Dermis blood vessel endothelial cell (primary cell): ENCODE results near the gene CHCHD10. TPM values are rescaled to one million over a fixed set of nuclear protein-coding genes. Genes with fewer than 3 reads are reported as not detected.
A peak's percentile ranks its signal among the peaks of the same experiment; 100 is the strongest.

Experiments used
- DNase-seq: peaks from one replicate; pipeline ENCODE4 v3.0.0; 2010
- total RNA-seq: library from RNA; depleted of rRNA; stranded (reverse); fragments of >200 nt; gene quantifications from 2 replicates; pipeline ENCODE4 v1.2.3, GENCODE V29; 2014

CHCHD10 gene
- total RNA-seq, 1 donor from 2014 or later: 2.6 TPM

DNA sequence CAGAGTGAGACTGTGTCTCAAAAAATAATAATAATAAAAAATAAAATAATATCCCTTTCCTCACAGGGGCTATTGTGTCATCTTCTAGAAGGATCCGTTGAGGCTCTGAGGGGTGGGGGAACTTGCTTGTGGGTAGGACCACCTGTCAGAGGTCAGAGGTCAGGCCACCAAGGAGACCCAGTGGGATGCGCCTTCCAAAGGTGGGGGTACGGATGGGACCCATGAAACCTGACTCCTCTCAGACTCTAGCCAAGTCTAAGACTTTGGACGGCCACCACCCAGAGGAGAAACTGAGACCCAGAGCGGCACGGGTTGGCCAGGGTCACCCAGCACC lies 4.5 kb upstream of the CHCHD10 start:
- DNase-seq: no peak

DNA sequence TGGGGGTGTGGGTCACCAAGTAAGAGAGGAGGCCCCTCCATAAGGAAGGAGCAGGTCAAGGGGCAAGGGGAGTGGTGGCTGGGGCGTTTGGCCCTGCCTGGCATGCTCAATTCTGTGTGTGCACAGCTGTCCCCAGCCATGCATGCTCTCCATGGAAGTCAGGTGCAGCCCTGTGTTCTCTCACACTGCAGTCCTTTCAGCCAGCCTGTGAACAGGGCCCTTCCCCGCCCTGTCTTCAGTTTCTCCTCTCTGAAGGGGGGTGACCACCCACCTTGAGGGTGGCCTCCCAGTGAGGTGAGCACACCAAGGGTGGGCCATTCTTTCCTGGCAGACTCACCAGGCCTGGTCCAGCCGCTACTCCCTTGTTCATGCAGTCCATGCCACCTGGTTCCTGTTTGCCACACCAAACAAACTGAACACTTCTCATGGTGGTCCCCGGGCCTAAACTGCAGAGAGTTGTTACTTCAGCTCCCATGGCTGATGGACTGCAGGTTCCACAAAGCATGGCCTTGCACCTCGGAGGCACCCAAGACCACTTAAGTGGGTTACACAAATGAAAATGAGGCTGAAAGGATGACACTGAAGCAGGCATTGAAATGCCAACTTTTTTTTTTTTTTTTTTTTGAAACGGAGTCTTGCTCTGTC lies 1.7 kb upstream of the CHCHD10 start:
- no peak for DNase-seq

DNA sequence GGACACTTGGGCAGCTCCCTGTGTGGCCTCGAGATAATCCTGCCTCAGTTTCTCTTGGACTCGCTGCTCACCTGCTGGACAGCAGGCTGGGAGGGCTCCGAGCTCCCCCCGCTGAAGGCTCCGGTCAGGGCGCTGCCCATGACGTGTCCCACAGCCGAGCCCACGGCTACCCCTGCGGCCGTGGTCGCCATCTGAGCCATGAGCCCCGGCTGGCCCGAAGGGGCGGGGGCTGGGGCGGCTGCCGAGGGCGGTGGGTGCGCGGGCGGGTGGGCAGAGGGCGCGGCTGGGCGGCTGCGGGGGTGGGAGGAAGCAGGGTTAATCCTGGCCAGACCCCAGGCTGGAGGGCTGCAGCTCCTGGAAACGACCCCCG lies 484 bp downstream of the CHCHD10 start:
- DNase-seq: no peak

DNA sequence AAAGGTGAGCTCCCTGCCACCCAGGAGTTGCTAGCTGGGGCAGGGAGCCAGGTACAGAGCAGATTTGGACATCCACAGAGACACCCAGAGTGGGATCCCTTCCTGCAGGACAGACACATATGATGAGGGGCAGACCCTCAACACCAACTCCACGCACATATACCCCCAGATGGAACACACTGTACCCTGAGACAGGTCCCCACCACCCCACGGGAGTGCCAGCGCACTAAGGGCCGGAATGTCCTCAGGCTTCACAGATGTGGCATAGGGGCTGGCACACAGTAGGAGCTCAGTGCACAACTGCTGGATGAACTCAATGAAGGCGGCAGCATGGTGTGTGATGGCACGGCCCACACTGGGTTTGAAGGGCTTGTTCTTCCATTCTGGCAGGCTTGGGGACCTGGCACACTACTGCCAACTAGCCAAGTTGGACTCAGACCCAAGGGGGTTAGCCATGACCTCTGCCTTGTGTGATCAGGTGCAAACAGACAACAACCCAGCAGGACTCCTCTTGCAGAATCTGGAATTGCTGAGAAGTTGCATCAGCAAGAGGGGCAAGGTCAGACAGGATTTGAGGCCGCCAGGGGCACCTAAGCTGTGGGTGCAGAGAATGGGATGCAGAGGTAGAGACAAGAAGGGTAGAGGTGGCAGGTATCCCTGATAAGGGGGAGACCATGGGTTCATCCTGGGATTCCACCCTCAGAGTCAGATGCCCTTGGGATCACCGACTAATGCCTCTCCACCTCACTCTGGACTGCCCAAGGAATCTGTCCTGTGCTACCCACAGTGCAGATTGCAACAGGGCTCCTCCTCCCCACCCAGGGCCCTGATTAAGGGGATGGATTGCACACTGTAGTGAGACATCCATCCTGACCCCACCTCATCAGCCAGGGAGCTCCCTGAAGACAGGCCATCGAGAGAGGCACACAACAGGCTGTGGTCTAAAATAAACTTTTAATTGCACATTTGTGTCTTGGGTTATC lies 2.6 kb downstream of the CHCHD10 start:
- DNase-seq: no peak

DNA sequence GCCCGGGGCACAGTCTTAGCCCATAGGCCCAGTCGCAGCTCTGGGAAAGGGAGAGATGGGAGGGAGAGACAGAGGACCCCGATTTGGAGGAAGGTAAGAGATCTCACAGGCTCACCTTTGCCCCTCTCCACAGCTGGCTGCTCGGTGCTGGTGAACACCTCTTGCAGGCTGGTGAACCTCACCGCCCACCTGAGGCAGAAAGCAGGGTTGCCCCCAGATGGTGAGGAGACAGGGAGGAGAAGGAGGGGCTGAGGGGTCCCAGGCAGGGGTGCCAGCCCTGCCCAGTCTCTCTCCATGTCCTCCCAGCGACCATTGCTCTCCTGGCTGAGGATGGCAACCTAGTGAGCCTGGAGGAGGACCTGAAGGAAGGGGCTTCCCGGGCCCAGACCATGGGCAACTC lies 3.8 kb downstream of the CHCHD10 start:
- DNase-seq: no peak

DNA sequence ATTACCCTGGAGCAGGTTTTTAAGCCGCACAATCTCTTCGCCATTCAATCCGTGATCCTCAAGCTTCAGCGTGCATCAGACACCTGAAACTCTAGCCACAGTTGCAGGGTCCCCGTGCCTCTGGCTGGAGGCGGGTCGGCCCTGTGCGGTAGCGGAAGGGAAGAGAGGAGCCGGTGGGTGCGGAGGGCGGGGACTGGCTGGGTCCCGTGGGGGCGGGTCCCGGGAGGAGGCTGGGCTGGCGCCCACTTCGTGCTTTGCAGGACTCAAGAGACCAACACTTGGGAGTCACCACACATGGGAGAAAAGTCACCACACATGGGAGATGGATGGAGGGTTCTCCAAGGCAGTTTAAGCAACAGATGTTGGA lies 4.2 kb downstream of the CHCHD10 start:
- no peak for DNase-seq

DNA sequence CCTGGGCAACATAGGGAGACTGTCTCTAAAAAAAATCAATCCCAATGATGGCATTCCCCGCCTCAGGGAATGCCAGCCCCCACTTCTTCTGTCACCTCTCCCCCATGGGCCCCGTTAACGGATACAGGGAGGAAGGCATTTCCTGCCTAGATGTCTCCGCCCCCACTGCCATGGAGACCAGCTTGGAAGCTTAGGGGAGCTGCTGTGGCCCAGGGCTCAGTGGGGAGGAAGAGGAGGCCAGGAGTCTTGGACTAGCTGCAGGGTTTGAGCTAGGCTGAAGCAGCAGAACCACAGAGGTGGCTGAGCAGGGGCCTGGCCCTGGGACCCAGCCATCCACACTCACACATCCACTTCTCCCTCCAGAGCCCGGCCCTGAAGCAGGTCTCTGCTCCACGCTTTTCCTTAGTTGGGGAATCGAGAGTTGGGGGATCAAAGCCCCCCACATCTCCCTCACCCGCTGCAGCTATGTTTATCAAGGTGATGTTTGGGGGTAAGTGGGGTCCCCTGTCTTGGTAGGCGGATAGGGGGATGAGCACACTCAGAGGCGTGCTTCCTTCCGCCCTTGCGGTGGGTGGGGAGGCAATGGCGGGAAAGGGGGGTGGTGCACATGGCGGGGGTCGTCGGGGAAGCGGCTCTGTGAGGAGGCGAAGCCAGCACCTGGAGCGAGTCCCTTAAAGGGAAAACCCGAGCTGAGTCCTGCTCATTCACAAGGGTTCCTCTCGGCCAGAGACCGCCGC lies 4.8 kb downstream of the CHCHD10 start, which contains the start of gene C22orf15:
TSS of gene C22orf15 (plus strand) at position 149 of the 737 bp plus-strand sequence. CDS start at position 466, 317 bp downstream.
- peak; percentile 51 for DNase-seq

DNA sequence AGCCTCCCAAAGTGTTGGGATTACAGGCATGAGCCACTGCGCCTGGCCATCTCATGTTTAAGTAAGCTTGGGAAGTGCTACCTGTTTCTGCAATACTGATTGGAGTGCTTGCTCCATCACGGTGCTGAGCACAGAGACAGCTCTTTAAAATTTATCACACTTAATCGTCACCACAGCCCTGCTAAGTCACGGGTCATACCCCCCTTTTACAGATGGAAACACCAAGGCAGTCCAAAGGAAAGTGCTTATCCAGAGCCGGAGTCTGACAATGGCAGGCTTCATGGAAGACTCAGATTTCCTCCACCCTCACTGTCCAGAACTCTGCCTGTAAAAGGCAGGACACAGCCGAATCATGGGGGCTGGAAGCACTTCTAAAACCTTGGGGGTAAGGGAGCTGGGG lies 7.7 kb downstream of the CHCHD10 start:
- no peak for DNase-seq

DNA sequence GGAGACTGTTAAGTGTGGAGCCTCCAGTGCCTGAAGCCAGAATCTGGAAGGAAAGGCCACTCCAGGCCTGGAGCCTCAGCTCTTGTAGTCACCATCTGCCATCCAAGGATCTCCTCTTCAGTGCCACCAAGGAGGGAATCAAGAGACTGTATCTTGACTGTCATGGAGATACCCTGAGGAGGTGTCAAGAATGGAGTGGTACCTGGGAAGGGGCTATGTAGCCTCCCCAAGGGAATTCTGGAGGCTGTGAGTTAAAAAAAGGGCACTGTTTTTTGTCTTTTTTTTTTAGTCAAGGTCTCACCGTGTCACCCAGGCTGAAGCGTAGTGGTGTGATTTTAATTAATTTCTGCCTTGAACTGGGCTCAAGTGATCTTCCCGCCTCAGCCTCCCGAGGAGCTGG lies 8.2 kb downstream of the CHCHD10 start:
- DNase-seq: no peak

DNA sequence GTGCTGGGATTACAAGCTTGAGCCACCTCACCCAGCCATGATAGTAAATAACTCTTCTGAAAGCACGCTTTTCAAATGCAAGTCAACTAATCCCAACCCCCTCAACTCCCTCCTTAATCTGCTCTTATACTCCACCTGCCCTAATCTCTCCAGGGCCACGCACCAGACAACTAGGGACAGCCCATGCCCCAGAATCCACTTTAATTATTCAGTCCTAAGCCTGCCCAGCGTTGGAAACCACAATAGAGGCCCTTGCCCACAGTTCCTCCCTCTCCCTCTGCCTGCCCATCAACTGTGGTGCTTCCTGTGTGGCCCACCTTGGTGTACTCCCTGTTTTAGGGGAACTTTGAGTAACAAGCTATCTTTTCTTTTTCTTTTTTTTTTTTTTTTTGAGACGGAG lies 10.9 kb downstream of the CHCHD10 start:
- DNase-seq: no peak

DNA sequence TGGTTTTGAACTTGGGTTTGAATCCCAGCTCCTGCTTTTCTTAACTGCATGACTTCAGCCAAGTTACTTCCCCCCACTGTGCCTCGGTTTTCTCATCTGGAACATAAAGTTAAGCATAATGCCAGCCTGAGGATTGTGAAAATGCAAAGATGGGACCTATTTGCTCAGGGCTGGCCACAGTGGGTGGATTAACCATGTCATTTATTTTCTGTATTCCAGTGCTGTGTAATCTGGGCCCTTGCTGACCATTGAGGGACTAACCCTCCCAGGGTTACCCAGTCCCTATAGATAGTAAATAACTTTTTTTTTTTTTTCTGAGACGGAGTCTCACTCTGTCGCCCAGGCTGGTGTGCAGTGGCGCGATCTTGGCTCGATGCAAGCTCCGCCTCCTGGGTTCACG lies 12.1 kb downstream of the CHCHD10 start:
- no peak for DNase-seq

DNA sequence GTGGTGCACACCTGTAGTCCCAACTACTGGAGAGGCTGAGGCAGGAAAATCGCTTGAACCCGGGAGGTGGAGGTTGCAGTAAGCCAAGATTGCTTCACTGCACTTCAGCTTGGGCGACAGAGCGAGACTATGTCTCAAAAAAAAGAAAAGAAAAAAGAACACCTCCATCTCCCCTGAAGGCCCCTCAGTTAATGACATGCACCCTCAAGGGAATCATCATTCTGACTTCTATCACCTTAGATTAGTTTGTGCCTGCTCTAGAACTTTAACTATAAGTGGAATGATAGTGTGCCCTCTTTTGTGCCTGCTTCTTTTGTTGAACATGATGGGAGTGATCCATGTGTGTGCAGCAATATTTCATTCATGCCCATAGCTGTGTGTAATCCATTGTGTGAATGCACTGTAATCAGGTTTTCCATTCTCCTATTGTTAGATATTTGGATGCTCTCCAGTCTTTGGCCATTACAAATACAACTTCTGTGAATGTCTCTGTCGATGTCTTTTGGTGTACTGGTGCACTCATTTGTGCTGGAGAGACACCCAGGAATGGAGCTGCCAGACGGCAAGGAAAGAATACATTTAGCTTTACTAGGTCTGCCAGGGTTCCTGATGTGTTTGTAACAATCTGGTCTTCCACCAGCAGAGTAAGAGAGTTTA lies 12.7 kb downstream of the CHCHD10 start:
- DNase-seq: peak; percentile 78

DNA sequence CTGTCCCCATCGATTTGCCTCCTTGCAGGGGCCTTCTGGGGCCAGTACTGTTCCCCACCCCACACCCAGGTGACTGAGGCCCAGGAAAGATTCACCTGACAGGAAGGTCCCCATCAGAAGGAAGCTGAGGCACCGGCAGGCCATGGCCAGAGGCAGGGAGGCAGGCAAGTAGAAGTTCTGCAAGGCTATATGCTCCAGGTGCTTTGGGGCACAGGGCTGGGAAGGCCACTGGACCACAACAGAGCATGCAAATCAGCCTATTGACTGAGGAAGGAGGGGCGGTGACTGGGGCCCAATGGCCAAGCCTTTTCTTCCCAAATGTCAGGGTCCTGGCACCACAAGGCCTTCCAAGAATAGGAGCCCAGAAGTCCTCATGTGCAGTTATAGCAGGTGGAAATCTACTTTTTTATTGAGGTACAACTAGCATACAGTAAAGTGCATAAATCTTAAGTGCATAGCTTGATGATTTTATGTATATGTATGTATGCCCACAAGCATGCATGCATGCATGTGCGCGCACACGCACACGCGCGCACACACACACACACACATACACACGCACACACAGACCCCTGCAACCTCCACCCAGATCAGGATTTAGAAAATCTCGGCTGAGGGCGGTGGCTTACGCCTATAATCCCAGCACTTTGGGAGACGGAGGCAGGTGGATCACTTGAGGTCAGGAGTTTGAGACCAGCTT lies 13.4 kb downstream of the CHCHD10 start, which contains the start of gene VPREB3:
TSS of gene VPREB3 (minus strand) at position 206 of the 700 bp plus-strand sequence. CDS start at position 144, 62 bp downstream.
- DNase-seq: no peak

DNA sequence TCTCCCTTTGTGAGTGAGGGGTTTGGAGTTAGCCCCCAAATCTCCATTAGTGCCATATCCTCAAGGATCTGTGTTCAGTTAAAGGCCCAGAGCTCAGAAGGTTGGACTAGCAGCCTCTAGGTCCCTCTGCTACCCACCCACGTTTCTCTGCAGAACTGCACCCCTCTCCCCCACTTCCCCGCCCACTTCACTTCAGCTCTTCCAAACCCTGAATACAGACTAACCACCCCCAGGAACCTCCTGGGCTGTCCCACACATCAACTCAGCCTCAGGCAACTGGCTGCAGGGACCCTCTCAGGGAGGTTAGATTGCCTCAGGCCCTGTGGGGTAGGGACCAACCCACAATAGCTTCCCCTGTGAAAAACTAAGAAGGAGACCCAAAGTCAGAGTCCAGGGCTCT lies 14.4 kb downstream of the CHCHD10 start:
- no peak for DNase-seq

DNA sequence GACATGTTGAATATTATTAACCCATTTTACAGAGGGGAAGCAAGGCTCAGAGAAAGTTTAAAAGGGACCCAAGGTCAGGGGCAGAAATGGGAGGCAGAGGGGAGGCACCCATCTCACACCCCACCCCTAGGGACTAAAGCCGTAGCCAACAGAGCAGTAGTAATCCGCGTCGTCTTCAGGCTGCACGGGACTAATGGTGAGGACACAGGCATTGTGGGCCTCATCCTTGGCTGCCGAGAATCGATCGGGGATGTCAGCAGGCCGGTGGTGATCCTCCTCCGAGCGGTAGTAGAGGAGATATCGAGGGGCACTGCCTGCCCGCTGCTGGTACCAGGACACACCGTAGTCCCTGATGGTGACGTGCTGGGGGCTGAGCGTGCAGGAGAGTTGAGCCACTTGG lies 15.0 kb downstream of the CHCHD10 start:
- no peak for DNase-seq

DNA sequence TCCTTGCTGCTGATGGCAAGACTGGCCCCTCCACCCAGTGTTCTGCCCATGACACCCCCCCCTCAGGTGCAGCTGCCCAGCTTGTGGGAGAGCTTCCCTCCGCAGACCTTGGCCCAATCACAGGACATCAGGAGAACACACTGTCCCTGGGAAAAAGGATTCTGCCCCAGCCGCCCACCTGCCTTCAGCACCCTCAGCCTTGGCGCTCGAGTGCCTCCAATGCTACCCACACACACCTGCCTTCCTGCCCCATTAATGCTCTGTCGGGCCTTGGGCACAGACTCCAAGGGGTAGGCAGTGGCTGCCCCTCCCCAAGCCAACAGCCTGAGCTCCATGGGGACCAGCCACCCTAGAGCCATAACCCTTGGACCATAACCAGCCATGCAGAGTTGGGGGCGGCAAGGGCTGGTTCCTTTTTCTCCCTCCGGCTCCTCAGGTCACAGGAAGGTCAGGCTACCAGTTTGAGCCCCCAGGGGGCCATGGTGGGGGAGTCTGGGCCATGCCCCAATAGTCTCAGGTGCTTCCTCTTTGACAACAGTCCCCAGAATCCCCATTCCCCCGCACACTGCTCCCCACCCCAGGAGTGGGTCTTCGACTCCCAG lies 15.6 kb downstream of the CHCHD10 start:
- DNase-seq: no peak

DNA sequence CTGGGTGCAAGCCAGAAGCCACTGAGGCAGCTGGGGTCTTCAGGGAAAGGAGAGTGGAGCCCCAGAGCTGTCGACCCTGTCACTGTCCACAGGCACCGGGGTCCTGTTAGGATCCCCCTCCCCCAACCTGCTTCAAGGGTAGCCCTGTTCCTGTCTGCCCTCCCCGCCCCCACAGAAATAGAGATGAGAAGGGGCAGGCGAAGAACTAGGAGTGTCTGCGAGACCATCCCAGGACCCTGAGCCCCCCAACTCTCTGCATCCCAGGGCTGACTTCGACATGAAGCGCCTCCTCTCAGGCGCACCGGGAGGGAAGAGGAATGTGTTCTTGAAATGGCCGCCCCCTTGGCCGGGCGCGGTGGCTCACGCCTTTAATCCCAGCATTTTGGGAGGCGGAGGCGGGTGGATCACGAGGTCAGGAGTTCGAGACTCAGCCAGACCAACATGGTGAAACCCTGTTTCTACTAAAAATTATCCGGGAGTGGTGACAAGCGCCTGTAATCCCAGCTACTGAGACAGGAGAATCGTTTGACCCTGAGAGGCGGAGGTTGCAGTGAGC lies 16.3 kb downstream of the CHCHD10 start:
- DNase-seq: no peak

DNA sequence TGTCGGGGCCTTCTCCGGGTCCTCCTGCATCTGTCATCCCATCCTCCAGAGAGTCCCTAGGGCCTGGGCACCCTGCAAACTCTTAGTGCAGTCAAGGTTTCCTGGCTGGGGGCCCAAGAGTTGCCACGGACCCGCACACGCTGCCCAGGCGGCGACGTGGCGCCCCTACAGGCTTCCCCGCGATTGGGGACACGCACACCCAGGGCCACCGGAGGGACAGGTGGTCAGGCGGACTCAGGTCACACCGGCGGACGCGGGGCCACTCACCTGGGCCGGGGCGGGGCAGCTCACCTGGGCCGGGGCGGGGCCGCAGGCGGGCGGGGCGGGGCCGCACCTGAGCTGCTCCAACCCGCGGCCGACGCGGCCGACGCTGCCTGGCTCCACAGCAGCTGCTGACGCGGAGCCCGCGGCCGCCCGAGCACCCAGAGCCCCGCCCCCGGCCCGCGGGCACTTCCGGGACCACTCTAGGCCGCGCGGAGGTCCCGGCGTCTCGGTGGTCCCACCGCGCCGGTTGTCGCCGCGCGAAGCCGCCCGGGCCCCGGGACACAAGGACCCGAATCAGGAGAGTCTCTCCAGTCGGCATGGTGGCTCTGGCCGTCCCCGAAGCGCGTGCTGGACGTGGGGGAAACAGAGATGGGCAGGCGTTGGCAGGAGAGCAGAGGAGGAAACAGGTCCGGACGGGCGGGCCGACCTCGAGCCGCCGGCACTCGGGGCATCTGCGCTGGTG lies 16.9 kb downstream of the CHCHD10 start, which contains the start of gene ZNF70:
TSS of gene ZNF70 (minus strand) at position 399 of the 727 bp plus-strand sequence. CDS start 5,972 bp downstream, outside the sequence.
- DNase-seq: peak; percentile 80

DNA sequence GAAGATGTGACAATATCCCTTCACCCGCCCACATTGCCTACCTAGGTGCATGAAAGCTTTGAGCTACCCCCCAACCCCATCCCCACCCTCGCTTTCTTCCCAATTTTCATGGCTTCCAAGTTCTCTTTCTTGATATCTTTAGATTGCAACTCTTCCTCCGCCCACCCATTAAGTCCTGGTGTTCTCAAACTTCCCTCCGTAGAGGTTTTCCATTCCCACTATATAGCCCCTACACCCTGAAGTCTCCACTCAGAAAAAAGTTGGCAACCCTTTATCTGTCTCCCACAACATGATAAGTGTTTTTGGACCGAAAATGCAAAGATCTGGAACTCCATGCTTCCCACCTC lies 17.4 kb downstream of the CHCHD10 start:
- DNase-seq: no peak

DNA sequence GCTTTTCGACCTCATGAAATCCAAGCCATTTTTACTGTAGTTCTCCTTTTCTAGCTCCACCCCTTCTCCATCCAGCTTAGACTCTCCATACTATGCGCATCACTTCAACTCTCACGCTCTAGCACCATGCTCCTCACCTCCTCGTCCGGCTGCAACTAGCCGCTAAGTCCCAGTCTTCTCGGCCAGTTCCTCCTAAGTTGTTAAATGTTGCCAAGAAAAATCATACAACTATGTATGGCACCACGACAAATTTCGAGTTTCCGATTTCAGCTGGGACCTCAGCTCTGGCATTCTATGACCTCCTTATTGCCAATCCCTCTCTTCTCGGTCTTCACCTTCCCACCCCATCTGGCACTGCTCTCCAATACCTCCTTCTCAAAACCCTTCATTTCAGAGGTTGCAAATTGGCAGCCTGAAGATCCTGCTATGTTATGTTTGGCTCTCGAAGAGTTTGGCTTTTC lies 17.9 kb downstream of the CHCHD10 start:
- DNase-seq: peak; percentile 42
